Hepatic stellate cell (primary cell): ENCODE measurements around the gene PPP1R12C.

ENCODE experiments used
- DNase-seq: peaks from one replicate; pipeline ENCODE4 v3.0.0; 2011; ENCODE audit warnings: low spot score

Gene PPP1R12C

GRCh38 chr19:55146705-55147273, 29.4 kb upstream of the PPP1R12C start:
- DNase-seq: no peak

GRCh38 chr19:55146078-55146704, 28.8 kb upstream of the PPP1R12C start:
- DNase-seq: peak; percentile 54

- no peak for DNase-seq
These were observed 27.8 kb upstream of the PPP1R12C start for GRCh38 chr19:55145232-55145631.

GRCh38 chr19:55141696-55142095, 24.3 kb upstream of the PPP1R12C start:
- no peak for DNase-seq

DNA sequence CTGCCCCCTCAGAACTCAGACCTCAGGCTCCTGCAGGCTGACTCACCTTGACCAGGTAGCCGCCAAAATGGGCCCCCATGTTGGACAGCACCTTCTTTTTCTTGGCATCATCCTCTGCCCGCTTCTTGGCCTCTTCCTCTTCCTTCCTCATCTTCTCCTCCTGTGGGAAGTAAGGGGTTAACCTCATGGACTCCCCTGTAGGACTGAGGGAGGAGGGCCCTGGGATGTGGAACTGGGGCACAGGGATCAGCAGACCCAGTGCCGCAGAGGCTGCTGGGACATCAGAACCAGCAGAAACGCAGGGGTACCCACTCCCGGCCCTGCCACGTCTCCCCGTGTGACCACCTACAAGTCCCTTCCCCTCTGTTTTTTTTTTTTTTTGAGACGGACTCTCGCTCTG, 20.5 kb upstream of the PPP1R12C start:
- DNase-seq: no peak

GRCh38 chr19:55136399-55137102, 19.1 kb upstream of the PPP1R12C start:
- no peak for DNase-seq

DNA sequence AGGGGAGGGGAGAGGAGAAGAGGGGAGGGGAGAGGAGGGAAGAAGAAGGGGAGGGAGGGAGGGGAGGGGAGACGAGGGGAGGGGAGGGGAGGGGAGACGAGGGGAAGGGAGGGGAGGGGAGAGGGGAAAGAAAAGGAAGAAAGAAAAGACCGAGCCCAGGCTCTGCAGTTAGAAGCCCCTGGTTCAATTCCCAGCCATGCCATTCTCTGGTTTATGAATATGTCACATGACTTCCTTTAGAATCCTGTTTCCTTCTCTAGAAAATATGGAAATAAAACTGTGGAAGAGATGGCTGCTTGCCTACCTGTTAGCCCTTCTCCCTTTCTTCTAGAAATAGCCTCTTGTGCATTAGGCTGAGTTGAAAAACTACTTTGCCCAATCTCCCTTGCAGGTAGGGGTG, 17.3 kb upstream of the PPP1R12C start:
- no peak for DNase-seq

DNA sequence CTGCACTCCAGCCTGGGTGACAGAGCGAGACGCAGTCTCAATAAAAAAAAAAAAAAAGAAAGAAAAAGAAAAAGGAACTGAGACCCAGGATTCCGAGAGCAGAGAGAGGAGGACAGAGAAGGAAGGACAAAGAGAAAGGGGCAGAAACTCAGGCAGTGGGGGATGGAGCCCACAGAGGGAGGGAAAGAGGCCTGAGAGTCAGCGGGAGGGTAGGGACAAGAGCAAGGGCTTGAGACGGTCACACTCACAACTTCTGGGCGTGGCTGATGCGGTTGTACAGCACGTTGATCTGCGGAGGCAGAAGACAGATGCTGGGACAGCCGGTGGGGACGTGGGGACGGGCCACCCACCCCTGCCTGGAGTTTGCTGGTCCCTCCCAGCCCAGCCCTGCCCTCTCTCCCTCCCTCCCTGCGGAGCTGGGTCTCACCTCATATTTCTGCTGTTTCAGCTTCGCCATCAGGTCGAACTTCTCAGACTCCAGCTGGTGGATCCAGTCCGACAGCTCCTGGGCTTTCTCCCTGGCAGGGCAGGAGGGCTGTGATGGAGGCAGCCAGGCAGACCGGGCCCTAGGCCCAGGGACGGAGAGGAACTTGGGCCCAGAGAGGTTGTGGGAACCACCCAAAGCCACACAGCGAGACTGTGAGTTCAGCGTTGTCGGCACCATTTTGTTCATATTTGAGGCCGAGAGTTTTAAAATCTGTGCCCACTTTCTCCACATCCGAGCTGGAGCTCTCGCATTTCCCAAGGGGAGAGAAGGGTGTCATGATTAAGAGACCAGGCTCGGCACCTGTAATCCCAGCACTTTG, 16.4 kb upstream of the PPP1R12C start:
- DNase-seq: no peak

DNA sequence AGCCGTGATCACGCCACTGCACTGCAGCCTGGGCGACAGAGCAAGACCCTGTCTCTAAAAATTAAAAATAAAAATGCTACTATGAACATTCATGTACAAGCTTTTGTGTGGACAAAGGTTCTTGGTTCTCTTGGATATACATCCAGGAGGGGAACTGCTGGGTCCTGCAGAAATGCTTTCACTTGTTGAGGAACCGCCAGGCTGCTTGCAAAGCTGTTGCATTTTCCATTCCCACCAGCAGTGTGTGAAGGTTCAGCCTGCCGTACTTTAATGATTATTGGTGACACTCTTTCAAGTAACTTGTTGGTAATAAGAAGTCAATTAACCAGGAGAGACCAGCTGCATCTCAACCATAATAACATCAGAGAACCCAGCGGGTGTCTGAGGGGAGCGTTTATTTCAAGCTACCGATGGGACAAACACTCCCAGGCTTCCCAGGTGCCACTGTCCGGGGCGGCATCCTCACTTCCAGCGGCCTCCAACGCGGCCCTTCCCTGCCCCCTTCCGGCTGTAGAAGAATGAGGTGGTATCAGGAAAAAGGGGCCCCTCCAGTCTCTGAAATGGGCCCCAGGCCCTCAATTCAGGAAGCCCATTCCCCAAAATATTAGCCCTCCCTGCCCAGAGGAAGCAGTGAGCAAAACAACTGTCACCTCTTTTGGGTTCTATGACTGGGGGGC, 15.2 kb upstream of the PPP1R12C start:
- DNase-seq: no peak

DNA sequence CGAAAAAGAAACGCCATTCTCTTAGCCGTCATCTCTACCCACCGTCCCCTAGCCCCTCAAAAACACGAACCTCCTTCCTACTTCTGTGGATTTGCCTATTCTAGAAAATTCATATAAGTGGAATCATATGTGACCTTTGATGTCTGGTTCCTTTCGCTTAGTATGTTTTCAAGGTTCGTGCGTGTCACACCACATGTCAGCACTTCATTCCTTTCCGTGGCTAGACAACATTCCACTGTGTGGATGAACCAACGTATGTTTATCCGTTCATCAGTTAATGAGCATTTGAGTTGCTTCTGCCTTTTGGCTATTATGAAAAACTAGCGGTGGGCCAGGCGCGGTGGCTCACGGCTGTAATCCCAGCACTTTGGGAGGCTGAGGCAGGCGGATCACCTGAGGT, 14.0 kb upstream of the PPP1R12C start:
- no peak for DNase-seq

GRCh38 chr19:55119053-55119452, 1.6 kb upstream of the PPP1R12C start:
- DNase-seq: no peak

DNA sequence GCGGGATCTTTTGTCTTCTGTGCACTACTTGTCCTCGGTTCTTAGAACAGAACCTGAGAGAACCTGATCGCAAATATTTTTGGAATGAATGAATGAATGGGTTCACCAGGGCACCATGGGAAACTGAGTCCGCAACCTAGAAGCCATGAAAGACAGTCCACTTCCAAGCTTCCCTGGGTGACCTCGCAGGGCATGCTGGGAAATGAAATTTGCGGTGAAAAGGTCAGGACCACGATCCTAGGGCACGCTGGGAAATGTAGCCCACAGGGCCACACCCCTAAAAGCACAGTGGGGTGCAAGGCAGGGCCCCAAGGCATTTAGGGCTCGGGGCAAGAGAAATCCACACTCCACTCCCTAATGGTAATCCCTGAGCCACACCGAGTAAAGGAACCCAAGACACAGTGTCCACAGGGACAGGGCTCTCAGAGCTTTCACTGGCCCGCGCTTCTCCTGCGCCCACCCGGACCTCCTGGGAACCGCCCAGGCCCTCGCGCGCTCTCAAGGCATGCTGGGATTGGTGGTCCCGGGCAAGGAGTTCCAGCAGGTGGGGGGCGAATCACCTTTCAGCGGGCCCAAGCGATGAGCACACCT, 1.1 kb upstream of the PPP1R12C start:
- no peak for DNase-seq

- peak; percentile 99 for DNase-seq
These were observed 390 bp upstream of the PPP1R12C start for GRCh38 chr19:55117663-55118391.

GRCh38 chr19:55116232-55116858, 1.1 kb downstream of the PPP1R12C start:
- peak; percentile 87 for DNase-seq

- peak; percentile 70 for DNase-seq
These were observed 1.9 kb downstream of the PPP1R12C start for GRCh38 chr19:55115446-55116065.

DNA sequence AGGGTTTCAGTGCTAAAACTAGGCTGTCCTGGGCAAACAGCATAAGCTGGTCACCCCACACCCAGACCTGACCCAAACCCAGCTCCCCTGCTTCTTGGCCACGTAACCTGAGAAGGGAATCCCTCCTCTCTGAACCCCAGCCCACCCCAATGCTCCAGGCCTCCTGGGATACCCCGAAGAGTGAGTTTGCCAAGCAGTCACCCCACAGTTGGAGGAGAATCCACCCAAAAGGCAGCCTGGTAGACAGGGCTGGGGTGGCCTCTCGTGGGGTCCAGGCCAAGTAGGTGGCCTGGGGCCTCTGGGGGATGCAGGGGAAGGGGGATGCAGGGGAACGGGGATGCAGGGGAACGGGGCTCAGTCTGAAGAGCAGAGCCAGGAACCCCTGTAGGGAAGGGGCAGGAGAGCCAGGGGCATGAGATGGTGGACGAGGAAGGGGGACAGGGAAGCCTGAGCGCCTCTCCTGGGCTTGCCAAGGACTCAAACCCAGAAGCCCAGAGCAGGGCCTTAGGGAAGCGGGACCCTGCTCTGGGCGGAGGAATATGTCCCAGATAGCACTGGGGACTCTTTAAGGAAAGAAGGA, 2.8 kb downstream of the PPP1R12C start:
- no peak for DNase-seq

DNA sequence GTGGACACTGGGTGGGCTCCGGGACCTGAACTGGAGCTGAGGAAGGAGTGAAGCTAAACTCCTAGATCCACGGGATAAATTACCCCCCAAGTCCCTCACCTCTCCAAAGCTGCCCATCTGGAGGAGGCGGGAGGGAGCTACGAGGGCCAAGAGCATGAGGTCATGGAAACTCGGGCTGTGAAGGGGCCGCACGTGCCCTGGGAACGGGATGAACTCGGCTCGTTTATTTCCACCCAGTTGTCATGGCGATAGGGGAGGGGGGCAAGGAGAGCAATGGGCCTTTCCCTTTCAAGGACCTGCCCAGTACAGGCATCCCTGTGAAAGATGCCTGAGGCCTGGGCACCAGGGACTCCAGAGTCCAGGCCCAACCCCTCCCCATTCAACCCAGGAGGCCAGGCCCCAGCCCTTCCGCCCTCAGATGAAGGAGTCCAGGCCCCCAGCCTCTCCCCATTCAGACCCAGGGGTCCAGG, 3.8 kb downstream of the PPP1R12C start:
- DNase-seq: peak; percentile 92

- no peak for DNase-seq
These were observed 4.5 kb downstream of the PPP1R12C start for GRCh38 chr19:55112777-55113569.
